Progenitor cell of endocrine pancreas (in vitro differentiated cells): Measurements from ENCODE around the gene ZNF560. TPM values are rescaled to one million over a fixed set of nuclear protein-coding genes. Genes with fewer than 3 reads are reported as not detected.

Experiments
- DNase-seq: peaks from one replicate; pipeline ENCODE4 v3.0.0; 2021; ENCODE audit warnings: low spot score; ENCODE audit not compliant: unreplicated experiment
- H3K27ac Mint-ChIP-seq: 2 replicates; pipeline ENCODE4 v1.8.0; 2021; ENCODE audit warnings: mild to moderate bottlenecking, moderate library complexity, mixed read lengths
- H3K27me3 Mint-ChIP-seq: 2 replicates; pipeline ENCODE4 v1.8.0; 2021; ENCODE audit warnings: mixed read lengths
- H3K36me3 Mint-ChIP-seq: 2 replicates; pipeline ENCODE4 v1.8.0; 2022; ENCODE audit warnings: mixed read lengths; ENCODE audit not compliant: insufficient read depth
- H3K4me1 Mint-ChIP-seq: 2 replicates; pipeline ENCODE4 v1.8.0; 2021; ENCODE audit warnings: low read depth, mixed read lengths
- H3K4me3 Mint-ChIP-seq: 2 replicates; pipeline ENCODE4 v1.8.0; 2021; ENCODE audit warnings: low read depth, mild to moderate bottlenecking, moderate library complexity, mixed read lengths
- H3K9me3 Mint-ChIP-seq: 2 replicates; pipeline ENCODE4 v1.8.0; 2021; ENCODE audit warnings: low read depth, mixed read lengths
- total RNA-seq: library from RNA; stranded (reverse); gene quantifications from 2 replicates; pipeline ENCODE4 v1.2.1, GENCODE V29; 2021
- TF ChIP-seq, protein P1 (sequence below): fragments of 200-600 bp; sonication (generic); IDR thresholded peaks from one replicate; pipeline ENCODE4 v1.5.0; 2021; ENCODE audit warnings: antibody characterized with exemption, mild to moderate bottlenecking; ENCODE audit not compliant: unreplicated experiment

ZNF560 gene
- total RNA-seq, 1 donor from 2014 or later = not detected

- TF ChIP-seq, protein P1, sequence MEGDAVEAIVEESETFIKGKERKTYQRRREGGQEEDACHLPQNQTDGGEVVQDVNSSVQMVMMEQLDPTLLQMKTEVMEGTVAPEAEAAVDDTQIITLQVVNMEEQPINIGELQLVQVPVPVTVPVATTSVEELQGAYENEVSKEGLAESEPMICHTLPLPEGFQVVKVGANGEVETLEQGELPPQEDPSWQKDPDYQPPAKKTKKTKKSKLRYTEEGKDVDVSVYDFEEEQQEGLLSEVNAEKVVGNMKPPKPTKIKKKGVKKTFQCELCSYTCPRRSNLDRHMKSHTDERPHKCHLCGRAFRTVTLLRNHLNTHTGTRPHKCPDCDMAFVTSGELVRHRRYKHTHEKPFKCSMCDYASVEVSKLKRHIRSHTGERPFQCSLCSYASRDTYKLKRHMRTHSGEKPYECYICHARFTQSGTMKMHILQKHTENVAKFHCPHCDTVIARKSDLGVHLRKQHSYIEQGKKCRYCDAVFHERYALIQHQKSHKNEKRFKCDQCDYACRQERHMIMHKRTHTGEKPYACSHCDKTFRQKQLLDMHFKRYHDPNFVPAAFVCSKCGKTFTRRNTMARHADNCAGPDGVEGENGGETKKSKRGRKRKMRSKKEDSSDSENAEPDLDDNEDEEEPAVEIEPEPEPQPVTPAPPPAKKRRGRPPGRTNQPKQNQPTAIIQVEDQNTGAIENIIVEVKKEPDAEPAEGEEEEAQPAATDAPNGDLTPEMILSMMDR = no peak
- Mint-ChIP-seq H3K4me1 (no peaks in the 10 kb centered on the region), H3K4me3 (no peak overlapping the region), H3K27ac (no peak overlapping the region), H3K9me3 (peaks cover 6% of the 10 kb centered on the region), H3K36me3 (peaks cover 42% of the 10 kb centered on the region), H3K27me3 (no peaks in the 10 kb centered on the region)
- DNase-seq = no peak
These were observed 70.5 kb downstream of the ZNF560 start for GRCh38 chr19:9427941-9428340.

Other genes starting within 250 kb of the ZNF560 start
- not detected in 2 replicates for gene OR7E24, start 247.7 kb downstream of the ZNF560 start, total RNA-seq
- gene ZNF699, start 188.8 kb downstream of the ZNF560 start, total RNA-seq = 6.6 and 8.0 TPM in 2 replicates
- 42.4 and 42.5 TPM in 2 replicates for gene ZNF559, start 174.4 kb downstream of the ZNF560 start, total RNA-seq
- 12.7 and 12.9 TPM in 2 replicates for gene ZNF177, start 135.6 kb downstream of the ZNF560 start, total RNA-seq
- gene ZNF266, start 63.0 kb downstream of the ZNF560 start, total RNA-seq = 35.4 and 37.0 TPM in 2 replicates
- 21.7 and 24.2 TPM in 2 replicates for gene ZNF426, start 40.0 kb upstream of the ZNF560 start, total RNA-seq
- 53.9 and 57.0 TPM in 2 replicates for gene ZNF121, start 85.9 kb upstream of the ZNF560 start, total RNA-seq
- gene ZNF561, start 122.6 kb upstream of the ZNF560 start, total RNA-seq = 84.9 and 90.1 TPM in 2 replicates
- 28.4 and 31.2 TPM in 2 replicates for gene ZNF562, start 176.5 kb upstream of the ZNF560 start, total RNA-seq